Fibroblast of villous mesenchyme (primary cell): ENCODE results near the gene PREB. TPM values are rescaled to one million over a fixed set of nuclear protein-coding genes. Genes with fewer than 3 reads are reported as not detected.
"Not testable (repeated sequence)": the region's sequence is repeated elsewhere in the genome, so short reads cannot be mapped to it uniquely, and the experiment has no call there.

Experiments used
- DNase-seq: peaks from one replicate; pipeline ENCODE4 v3.0.0-alpha.2; 2010; ENCODE audit warnings: low read depth
- H3K4me3 ChIP-seq: 2 replicates; pipeline ENCODE4 v1.5.1; 2011; ENCODE audit warnings: low read depth, mild to moderate bottlenecking, low read length
- total RNA-seq: library from RNA; depleted of rRNA; stranded (reverse); fragments of >200 nt; gene quantifications from 2 replicates; pipeline ENCODE4 v1.2.3, GENCODE V29; 2012
- TF ChIP-seq, protein P1 (sequence below): IDR thresholded peaks from 2 replicates; pipeline ENCODE4 v1.5.1; 2012; ENCODE audit warnings: low read depth, mild to moderate bottlenecking, low read length; ENCODE audit not compliant: insufficient read depth

Gene PREB
- total RNA-seq, 1 donor = 45.3 TPM

DNA sequence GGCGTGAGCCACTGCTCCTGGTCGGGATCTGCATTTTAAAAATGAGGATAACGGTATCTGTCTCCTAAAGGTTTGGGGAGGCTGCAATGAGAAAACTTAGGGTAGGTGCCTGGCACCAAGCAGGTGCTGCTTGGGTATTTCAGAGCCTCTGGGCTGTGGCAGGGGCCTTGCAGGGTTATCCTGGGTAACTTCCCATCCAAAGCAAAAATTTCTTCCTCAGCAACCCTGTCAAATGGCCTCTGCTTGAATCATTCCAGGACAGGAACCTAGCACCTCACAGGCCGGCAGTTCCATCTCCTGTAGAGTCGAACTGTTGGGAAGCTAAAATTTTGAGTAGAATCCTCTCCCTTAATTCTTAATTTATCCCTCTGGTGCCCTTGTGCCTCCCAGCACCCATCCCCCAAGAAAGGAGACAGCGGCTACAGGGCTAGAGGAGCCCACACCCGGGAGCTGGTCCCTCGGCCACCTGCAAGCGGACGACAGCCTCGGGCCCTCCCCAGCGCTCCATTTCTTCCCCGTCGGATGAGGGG is 16.4 kb downstream of the PREB start:
- DNase-seq = no peak
- TF ChIP-seq, protein P1, sequence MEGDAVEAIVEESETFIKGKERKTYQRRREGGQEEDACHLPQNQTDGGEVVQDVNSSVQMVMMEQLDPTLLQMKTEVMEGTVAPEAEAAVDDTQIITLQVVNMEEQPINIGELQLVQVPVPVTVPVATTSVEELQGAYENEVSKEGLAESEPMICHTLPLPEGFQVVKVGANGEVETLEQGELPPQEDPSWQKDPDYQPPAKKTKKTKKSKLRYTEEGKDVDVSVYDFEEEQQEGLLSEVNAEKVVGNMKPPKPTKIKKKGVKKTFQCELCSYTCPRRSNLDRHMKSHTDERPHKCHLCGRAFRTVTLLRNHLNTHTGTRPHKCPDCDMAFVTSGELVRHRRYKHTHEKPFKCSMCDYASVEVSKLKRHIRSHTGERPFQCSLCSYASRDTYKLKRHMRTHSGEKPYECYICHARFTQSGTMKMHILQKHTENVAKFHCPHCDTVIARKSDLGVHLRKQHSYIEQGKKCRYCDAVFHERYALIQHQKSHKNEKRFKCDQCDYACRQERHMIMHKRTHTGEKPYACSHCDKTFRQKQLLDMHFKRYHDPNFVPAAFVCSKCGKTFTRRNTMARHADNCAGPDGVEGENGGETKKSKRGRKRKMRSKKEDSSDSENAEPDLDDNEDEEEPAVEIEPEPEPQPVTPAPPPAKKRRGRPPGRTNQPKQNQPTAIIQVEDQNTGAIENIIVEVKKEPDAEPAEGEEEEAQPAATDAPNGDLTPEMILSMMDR = no peak
- H3K4me3 ChIP-seq = no peak overlapping the region

DNA sequence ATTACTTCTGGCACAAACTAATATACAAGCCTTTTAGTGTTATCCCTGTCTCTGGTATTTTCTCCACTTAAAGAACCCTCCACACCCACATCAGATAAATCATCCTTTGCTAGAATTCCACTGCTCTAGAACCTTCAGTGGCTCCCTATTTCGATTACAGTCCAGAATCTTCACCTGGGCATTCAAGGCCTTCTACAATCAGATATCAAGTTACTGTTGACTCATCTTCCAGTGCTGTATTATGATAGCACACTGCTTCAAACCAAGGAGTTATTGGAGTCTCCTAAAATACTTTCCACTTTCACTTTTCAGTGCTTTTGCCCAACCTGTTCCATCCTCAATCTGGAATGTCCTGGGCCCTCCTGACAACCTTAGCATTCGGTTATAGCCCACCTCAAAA is 18.9 kb downstream of the PREB start:
- no peak for DNase-seq
- TF ChIP-seq, protein P1 = no peak
- H3K4me3 ChIP-seq = no peak overlapping the region

DNA sequence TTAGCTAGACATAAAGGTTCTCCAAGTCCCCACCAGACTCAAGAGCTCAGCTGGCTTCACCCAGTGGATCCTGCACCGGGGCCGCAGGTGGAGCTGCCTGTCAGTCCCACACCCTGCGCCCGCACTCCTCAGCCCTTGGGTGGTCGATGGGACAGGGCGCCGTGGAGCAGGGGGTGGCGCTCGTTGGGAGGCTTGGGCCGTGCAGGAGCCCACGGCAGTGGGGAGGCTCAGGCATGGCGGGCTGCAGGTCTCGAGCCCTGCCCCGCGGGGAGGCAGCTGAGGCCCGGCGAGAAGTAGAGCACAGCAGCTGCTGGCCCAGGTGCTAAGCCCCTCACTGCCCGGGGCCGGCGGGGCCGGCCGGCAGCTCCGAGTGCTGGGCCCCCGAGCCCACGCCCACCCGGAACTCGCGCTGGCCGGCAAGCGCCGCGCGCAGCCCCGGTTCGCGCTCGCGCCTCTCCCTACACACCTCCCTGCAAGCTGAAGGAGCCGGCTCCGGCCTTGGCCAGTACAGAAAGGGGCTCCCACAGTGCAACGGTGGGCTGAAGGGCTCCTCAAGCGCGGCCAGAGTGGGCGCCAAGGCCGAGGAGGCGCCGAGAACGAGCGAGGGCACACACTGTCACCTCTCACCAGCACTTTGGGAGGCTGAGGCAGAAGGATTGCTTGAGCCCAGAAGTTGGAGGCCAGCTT is 22.9 kb downstream of the PREB start:
- not testable (repeated sequence) for H3K4me3 ChIP-seq, DNase-seq

GRCh38 chr2:27110603-27111352 is 23.7 kb downstream of the PREB start:
- not testable (repeated sequence) for DNase-seq, H3K4me3 ChIP-seq

DNA sequence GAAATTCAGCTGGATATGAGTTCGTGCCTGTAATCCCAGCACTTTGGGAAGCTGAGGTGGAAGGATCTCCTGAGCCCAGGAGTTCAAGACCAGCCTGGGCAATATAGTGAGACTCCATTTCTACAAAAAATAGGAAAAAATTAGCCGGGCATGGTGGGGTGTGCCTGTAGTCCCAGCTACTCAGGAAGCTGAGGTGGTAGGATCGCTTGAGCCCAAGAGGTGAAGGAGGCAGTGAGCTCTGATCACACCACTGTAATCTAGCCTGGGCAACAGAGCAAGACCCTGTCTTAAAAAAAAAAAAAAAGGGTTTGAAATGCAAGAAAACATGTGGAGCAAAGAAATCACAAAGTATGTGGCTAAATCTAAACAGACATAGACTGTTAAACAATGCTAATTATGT is 25.4 kb downstream of the PREB start:
- H3K4me3 ChIP-seq = no peak overlapping the region
- TF ChIP-seq, protein P1 = no peak

DNA sequence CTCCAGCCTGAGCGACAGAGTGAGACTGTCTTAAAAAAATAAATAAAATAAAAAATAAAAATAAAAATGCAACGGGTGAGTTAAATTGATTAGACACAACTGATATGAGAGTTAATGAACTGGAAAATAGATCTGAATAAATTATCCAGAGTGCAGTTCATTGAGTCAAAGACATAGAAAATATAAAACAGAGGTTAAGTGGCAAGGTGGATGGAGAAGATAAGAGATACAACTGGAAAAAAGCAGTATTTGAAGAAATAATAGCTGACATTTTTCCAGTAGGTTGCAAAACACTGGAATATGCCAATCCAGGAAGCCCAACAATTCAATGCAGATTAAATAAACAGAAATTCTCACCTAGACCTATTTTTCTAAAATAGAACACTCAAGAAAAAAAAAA is 26.2 kb downstream of the PREB start:
- TF ChIP-seq, protein P1 = no peak
- no peak for DNase-seq
- no peak overlapping the region for H3K4me3 ChIP-seq

More for the DNA sequence above, 25.4 kb downstream of the PREB start:
- DNase-seq = no peak

GRCh38 chr2:27105981-27106380 is 28.5 kb downstream of the PREB start:
- H3K4me3 ChIP-seq = no peak overlapping the region
- no peak for DNase-seq
- TF ChIP-seq, protein P1 = no peak
